WTC11 (cell line): ENCODE results near the gene RPGR. TPM values are rescaled to one million over a fixed set of nuclear protein-coding genes. Genes with fewer than 3 reads are reported as not detected.

Source experiments
- ATAC-seq: fragments of 200-7000 bp; cut with Tn5 transposase; 2 replicates; pipeline ENCODE4 v1.10.0; 2021; ENCODE audit warnings: mild to moderate bottlenecking, moderate library complexity
- CTCF ChIA-PET: fragments of 300-600 bp; sonication (Branson Sonifier 250); formaldehyde crosslinking; loops from one replicate; lab custom pipeline; 2021; ENCODE audit warnings: antibody characterized with exemption; lab: Charles Lee
- POLR2A ChIA-PET: fragments of 350-600 bp; sonication (Branson Sonifier 250); formaldehyde crosslinking; loops from one replicate; lab custom pipeline; 2021; ENCODE audit warnings: antibody characterized with exemption; lab: Charles Lee
- DNase-seq: peaks from one replicate; pipeline ENCODE4 v3.0.0; 2021; ENCODE audit warnings: low spot score
- H3K27ac Mint-ChIP-seq: 2 replicates; pipeline ENCODE4 v1.8.0; 2021; ENCODE audit warnings: mixed read lengths
- H3K27me3 Mint-ChIP-seq: 2 replicates; pipeline ENCODE4 v1.8.0; 2021; ENCODE audit warnings: low read depth, mild to moderate bottlenecking, moderate library complexity, mixed read lengths
- H3K36me3 Mint-ChIP-seq: 2 replicates; pipeline ENCODE4 v1.8.0; 2021; ENCODE audit warnings: mixed read lengths
- H3K4me1 Mint-ChIP-seq: 2 replicates; pipeline ENCODE4 v1.8.0; 2022; ENCODE audit warnings: mixed read lengths
- H3K4me3 Mint-ChIP-seq: 2 replicates; pipeline ENCODE4 v1.8.0; 2021; ENCODE audit warnings: mild to moderate bottlenecking, moderate library complexity, mixed read lengths
- H3K9me3 Mint-ChIP-seq: 2 replicates; pipeline ENCODE4 v1.8.0; 2021; ENCODE audit warnings: mixed read lengths
- AFF4 ChIP-seq: sonication (generic); formaldehyde crosslinking; IDR thresholded peaks from 2 replicates; pipeline ENCODE4 v1.8.1; 2023; ENCODE audit warnings: mild to moderate bottlenecking, missing genetic modification reagents, borderline replicate concordance
- ARID4B ChIP-seq: sonication (generic); formaldehyde crosslinking; IDR thresholded peaks from 2 replicates; pipeline ENCODE4 v1.8.0; 2023; ENCODE audit warnings: missing genetic modification reagents, mild to moderate bottlenecking, borderline replicate concordance
- CBFB ChIP-seq: sonication (generic); formaldehyde crosslinking; IDR thresholded peaks from 2 replicates; pipeline ENCODE4 v1.8.1; 2022; ENCODE audit warnings: mild to moderate bottlenecking, low read depth, missing genetic modification reagents
- E2F1 ChIP-seq: sonication (generic); formaldehyde crosslinking; IDR thresholded peaks from 2 replicates; pipeline ENCODE4 v1.8.0; 2022; ENCODE audit warnings: mild to moderate bottlenecking, missing genetic modification reagents
- ESRRA ChIP-seq: sonication (generic); formaldehyde crosslinking; IDR thresholded peaks from 2 replicates; pipeline ENCODE4 v1.8.1; 2022; ENCODE audit warnings: mild to moderate bottlenecking, missing genetic modification reagents, borderline replicate concordance
- FOXK1 ChIP-seq: sonication (generic); formaldehyde crosslinking; IDR thresholded peaks from 2 replicates; pipeline ENCODE4 v1.8.0; 2022; ENCODE audit warnings: mild to moderate bottlenecking, moderate library complexity, missing genetic modification reagents
- FOXP4 ChIP-seq: sonication (generic); formaldehyde crosslinking; IDR thresholded peaks from 2 replicates; pipeline ENCODE4 v1.8.0; 2022; ENCODE audit warnings: mild to moderate bottlenecking, missing genetic modification reagents
- GABPB1 ChIP-seq: sonication (generic); formaldehyde crosslinking; IDR thresholded peaks from 2 replicates; pipeline ENCODE4 v1.8.1; 2023; ENCODE audit warnings: mild to moderate bottlenecking, missing genetic modification reagents
- IRF2 ChIP-seq: sonication (generic); formaldehyde crosslinking; IDR thresholded peaks from 2 replicates; pipeline ENCODE4 v1.8.0; 2022; ENCODE audit warnings: low read depth, missing genetic modification reagents, borderline replicate concordance
- NFATC4 ChIP-seq: fragments of 250-450 bp; sonication (Bioruptor Pico); IDR thresholded peaks from 2 replicates; pipeline ENCODE4 v1.9.0; 2021; ENCODE audit warnings: mild to moderate bottlenecking
- SP1 ChIP-seq: sonication (generic); formaldehyde crosslinking; conservative IDR thresholded peaks from 2 replicates; pipeline ENCODE4 v1.8.1; 2022; ENCODE audit warnings: missing genetic modification reagents
- TP53 ChIP-seq: sonication (generic); formaldehyde crosslinking; IDR thresholded peaks from 2 replicates; pipeline ENCODE4 v1.8.1; 2023; ENCODE audit warnings: mild to moderate bottlenecking, missing genetic modification reagents
- USF1 ChIP-seq: sonication (generic); formaldehyde crosslinking; IDR thresholded peaks from 2 replicates; pipeline ENCODE4 v1.8.0; 2022; ENCODE audit warnings: mild to moderate bottlenecking, missing genetic modification reagents
- ZNF138 ChIP-seq: sonication (generic); formaldehyde crosslinking; conservative IDR thresholded peaks from 2 replicates; pipeline ENCODE4 v1.8.1; 2022; ENCODE audit warnings: mild to moderate bottlenecking, moderate library complexity, missing genetic modification reagents
- ZNF317 ChIP-seq: sonication (generic); formaldehyde crosslinking; IDR thresholded peaks from 2 replicates; pipeline ENCODE4 v1.8.1; 2023; ENCODE audit warnings: low read depth, mild to moderate bottlenecking, moderate library complexity, missing genetic modification reagents, borderline replicate concordance
- ZNF416 ChIP-seq: fragments of 250-450 bp; sonication (Bioruptor Pico); IDR thresholded peaks from 2 replicates; pipeline ENCODE4 v1.9.0; 2021; ENCODE audit warnings: mild to moderate bottlenecking, inconsistent platforms
- ZNF423 ChIP-seq: fragments of 250-450 bp; sonication (Bioruptor Pico); IDR thresholded peaks from 2 replicates; pipeline ENCODE4 v2.1.2; 2022; ENCODE audit warnings: mild to moderate bottlenecking, moderate library complexity
- total RNA-seq: library from RNA; stranded (reverse); gene quantifications from 3 replicates; pipeline ENCODE4 v1.2.3, GENCODE V29; 2021
- TF ChIP-seq, protein P1 (sequence below): sonication (generic); formaldehyde crosslinking; IDR thresholded peaks from 2 replicates; pipeline ENCODE4 v1.8.1; 2023; ENCODE audit warnings: mild to moderate bottlenecking, missing genetic modification reagents, moderate library complexity
- TF ChIP-seq, protein P2 (sequence below): fragments of 200-600 bp; IDR thresholded peaks from 2 replicates; pipeline ENCODE4 v1.8.0; 2022; ENCODE audit warnings: antibody characterized with exemption

RPGR gene
- total RNA-seq, 1 experiment from 2014 or later, result 10.7 TPM

- TF ChIP-seq FOXP4 (CRISPR knock-in tag) (no peak), FOXK1 (CRISPR knock-in tag) (no peak), CBFB (no peak), E2F1 (CRISPR knock-in tag) (no peak), GABPB1 (CRISPR knock-in tag) (no peak), TP53 (no peak), NFATC4 (no peak), IRF2 (CRISPR knock-in tag) (no peak)
- TF ChIP-seq, protein P1, sequence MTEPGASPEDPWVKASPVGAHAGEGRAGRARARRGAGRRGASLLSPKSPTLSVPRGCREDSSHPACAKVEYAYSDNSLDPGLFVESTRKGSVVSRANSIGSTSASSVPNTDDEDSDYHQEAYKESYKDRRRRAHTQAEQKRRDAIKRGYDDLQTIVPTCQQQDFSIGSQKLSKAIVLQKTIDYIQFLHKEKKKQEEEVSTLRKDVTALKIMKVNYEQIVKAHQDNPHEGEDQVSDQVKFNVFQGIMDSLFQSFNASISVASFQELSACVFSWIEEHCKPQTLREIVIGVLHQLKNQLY (CRISPR knock-in tag), result no peak
- TF ChIP-seq, protein P2, sequence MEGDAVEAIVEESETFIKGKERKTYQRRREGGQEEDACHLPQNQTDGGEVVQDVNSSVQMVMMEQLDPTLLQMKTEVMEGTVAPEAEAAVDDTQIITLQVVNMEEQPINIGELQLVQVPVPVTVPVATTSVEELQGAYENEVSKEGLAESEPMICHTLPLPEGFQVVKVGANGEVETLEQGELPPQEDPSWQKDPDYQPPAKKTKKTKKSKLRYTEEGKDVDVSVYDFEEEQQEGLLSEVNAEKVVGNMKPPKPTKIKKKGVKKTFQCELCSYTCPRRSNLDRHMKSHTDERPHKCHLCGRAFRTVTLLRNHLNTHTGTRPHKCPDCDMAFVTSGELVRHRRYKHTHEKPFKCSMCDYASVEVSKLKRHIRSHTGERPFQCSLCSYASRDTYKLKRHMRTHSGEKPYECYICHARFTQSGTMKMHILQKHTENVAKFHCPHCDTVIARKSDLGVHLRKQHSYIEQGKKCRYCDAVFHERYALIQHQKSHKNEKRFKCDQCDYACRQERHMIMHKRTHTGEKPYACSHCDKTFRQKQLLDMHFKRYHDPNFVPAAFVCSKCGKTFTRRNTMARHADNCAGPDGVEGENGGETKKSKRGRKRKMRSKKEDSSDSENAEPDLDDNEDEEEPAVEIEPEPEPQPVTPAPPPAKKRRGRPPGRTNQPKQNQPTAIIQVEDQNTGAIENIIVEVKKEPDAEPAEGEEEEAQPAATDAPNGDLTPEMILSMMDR, result no peak
- TF ChIP-seq, all 79 proteins: peak for 0
Measured at GRCh38 chrX:38368774-38369173, 41.5 kb upstream of the RPGR start (continued).

GRCh38 chrX:38365954-38366353, 38.6 kb upstream of the RPGR start:
- Mint-ChIP-seq H3K4me1 (no peaks in the 10 kb centered on the region), H3K27me3 (no peaks in the 10 kb centered on the region), H3K4me3 (no peak overlapping the region), H3K36me3 (no peaks in the 10 kb centered on the region), H3K27ac (no peak overlapping the region), H3K9me3 (no peaks in the 10 kb centered on the region)
- POLR2A ChIA-PET, result no interaction called here
- CTCF ChIA-PET, result no interaction called here
- no peak for ATAC-seq
- no peak for DNase-seq
- TF ChIP-seq ZNF317 (CRISPR knock-in tag), result no peak
- no peak for TF ChIP-seq AFF4 (CRISPR knock-in tag)
- no peak for TF ChIP-seq ZNF423
- TF ChIP-seq SP1, result no peak
- TF ChIP-seq ESRRA (CRISPR knock-in tag), result no peak
- TF ChIP-seq ZNF416 (CRISPR knock-in tag), result no peak
- no peak for TF ChIP-seq ARID4B (CRISPR knock-in tag)
- no peak for TF ChIP-seq ZNF138 (CRISPR knock-in tag)
- TF ChIP-seq USF1 (CRISPR knock-in tag), result no peak
